NOMO-1 (cell line): ENCODE measurements around the gene CRYGB.
"Not testable (repeated sequence)": the region's sequence is repeated elsewhere in the genome, so short reads cannot be mapped to it uniquely, and the experiment has no call there.

Experiments used
- DNase-seq, 2 experiments: peaks; one replicate each; lab custom pipeline; 2025; ENCODE audit not compliant: unreplicated experiment in 2 of 2; lab: John Stamatoyannopoulos, UW

The CRYGB gene

GRCh38 chr2:208150956-208151355 lies 5.0 kb upstream of the CRYGB start:
- peak in 1 of 2 experiments; percentile 21 for DNase-seq

- no peak for DNase-seq
Measured at GRCh38 chr2:208150094-208150493, 4.1 kb upstream of the CRYGB start.

GRCh38 chr2:208148803-208149202 lies 2.8 kb upstream of the CRYGB start:
- no peak for DNase-seq

GRCh38 chr2:208147759-208148158 lies 1.8 kb upstream of the CRYGB start:
- no peak for DNase-seq

- DNase-seq, result no peak
Measured at GRCh38 chr2:208147008-208147407, 1.1 kb upstream of the CRYGB start.

- no peak for DNase-seq
Measured at GRCh38 chr2:208142925-208143799, 2.8 kb downstream of the CRYGB start.

- no peak for DNase-seq
Measured at GRCh38 chr2:208142240-208142924, 3.6 kb downstream of the CRYGB start.

- no peak for DNase-seq
Measured at GRCh38 chr2:208139447-208139846, 6.5 kb downstream of the CRYGB start.

- not testable (repeated sequence) for DNase-seq
Measured at GRCh38 chr2:208138334-208138733, 7.6 kb downstream of the CRYGB start.

- DNase-seq, result no peak
Measured at GRCh38 chr2:208136716-208137094, 9.3 kb downstream of the CRYGB start.

GRCh38 chr2:208135794-208136715 lies 9.9 kb downstream of the CRYGB start:
- no peak for DNase-seq

- peak; percentile 59 to 64 for DNase-seq
Measured at GRCh38 chr2:208134928-208135586, 10.9 kb downstream of the CRYGB start.

GRCh38 chr2:208130712-208131110 lies 15.2 kb downstream of the CRYGB start:
- DNase-seq, result no peak

GRCh38 chr2:208129744-208130711 lies 15.9 kb downstream of the CRYGB start, which contains the start of gene CRYGC:
CRYGC (minus strand) TSS chr2:208129828; CDS start chr2:208129792, 36 bp downstream.
- DNase-seq, result no peak

- DNase-seq, result no peak
Measured at GRCh38 chr2:208128136-208128535, 17.8 kb downstream of the CRYGB start.

- DNase-seq, result no peak
Measured at GRCh38 chr2:208127090-208127489, 18.9 kb downstream of the CRYGB start.

- no peak for DNase-seq
Measured at GRCh38 chr2:208125251-208125650, 20.7 kb downstream of the CRYGB start.

- peak in 1 of 2 experiments; percentile 17 for DNase-seq
Measured at GRCh38 chr2:208124013-208124715, 21.8 kb downstream of the CRYGB start, which contains the start of gene CRYGD. CRYGD (minus strand) TSS chr2:208124524; CDS start chr2:208124473, 51 bp downstream.
